Endothelial cell of umbilical vein (primary cell): ENCODE measurements around the gene KRCC1.

ENCODE experiments used
- EZH2 ChIP-seq: IDR thresholded peaks from 2 replicates; pipeline ENCODE4 v1.6.1; 2012; ENCODE audit warnings: borderline replicate concordance, low read depth, mild to moderate bottlenecking, moderate library complexity, low read length, inconsistent platforms; ENCODE audit not compliant: severe bottlenecking
- JUN ChIP-seq: IDR thresholded peaks from 2 replicates; pipeline ENCODE4 v1.6.1; 2011; ENCODE audit warnings: borderline replicate concordance, low read depth; ENCODE audit not compliant: insufficient read length, insufficient read depth
- POLR2A ChIP-seq: IDR thresholded peaks from 2 replicates; pipeline ENCODE4 v1.6.1; 2012; ENCODE audit warnings: low read depth, mild to moderate bottlenecking, control low read depth, low read length
- POLR2AphosphoS5 ChIP-seq: IDR thresholded peaks from 2 replicates; pipeline ENCODE4 v1.6.1; 2012; ENCODE audit warnings: low read depth, mild to moderate bottlenecking, control low read depth, low read length, moderate library complexity; ENCODE audit not compliant: insufficient read depth
- TF ChIP-seq, protein P1 (sequence below), 2 donors: IDR thresholded peaks; 1 replicate in 1 of 2; 2 replicates in 1 of 2; pipeline ENCODE4 v1.5.1; 2011; ENCODE audit warnings: low read length in 2 of 2, mild to moderate bottlenecking in 2 of 2, moderate library complexity in 2 of 2, control low read depth in 1 of 2, inconsistent platforms in 1 of 2, low read depth in 1 of 2; ENCODE audit not compliant: insufficient read depth in 1 of 2; ENCODE audit errors: extremely low read depth in 1 of 2

DNA sequence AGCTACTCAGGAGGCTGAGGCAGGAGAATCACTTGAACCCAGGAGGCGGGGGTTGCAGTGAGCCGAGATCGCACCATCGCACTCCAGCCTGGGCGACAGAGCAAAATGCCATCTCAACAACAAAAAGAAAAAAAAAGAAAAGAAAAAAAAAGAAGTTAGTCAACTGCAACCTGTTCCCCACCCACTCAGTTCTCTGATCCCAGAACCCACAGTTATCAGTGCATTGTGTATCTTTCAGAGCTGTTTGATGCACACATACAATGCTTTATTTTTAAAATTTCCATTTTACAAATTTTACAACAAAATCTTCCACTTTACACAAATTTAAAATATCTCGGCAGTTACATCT, 53.2 kb downstream of the KRCC1 start:
- TF ChIP-seq, protein P1, sequence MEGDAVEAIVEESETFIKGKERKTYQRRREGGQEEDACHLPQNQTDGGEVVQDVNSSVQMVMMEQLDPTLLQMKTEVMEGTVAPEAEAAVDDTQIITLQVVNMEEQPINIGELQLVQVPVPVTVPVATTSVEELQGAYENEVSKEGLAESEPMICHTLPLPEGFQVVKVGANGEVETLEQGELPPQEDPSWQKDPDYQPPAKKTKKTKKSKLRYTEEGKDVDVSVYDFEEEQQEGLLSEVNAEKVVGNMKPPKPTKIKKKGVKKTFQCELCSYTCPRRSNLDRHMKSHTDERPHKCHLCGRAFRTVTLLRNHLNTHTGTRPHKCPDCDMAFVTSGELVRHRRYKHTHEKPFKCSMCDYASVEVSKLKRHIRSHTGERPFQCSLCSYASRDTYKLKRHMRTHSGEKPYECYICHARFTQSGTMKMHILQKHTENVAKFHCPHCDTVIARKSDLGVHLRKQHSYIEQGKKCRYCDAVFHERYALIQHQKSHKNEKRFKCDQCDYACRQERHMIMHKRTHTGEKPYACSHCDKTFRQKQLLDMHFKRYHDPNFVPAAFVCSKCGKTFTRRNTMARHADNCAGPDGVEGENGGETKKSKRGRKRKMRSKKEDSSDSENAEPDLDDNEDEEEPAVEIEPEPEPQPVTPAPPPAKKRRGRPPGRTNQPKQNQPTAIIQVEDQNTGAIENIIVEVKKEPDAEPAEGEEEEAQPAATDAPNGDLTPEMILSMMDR (IDR thresholded peaks at IDR 0.05; ENCODE audit: extremely low read depth in 1 of 2, insufficient read depth in 1 of 2, low read depth in 1 of 2, low read length in 2 of 2): no peak
- no peak for TF ChIP-seq POLR2AphosphoS5
- TF ChIP-seq POLR2A: no peak
- no peak for TF ChIP-seq JUN
- no peak for TF ChIP-seq EZH2
